ENCODE measurements around the gene RBM48. TPM values are rescaled to one million over a fixed set of nuclear protein-coding genes. Genes with fewer than 3 reads are reported as not detected.

RBM48 gene
- total and polyA plus RNA-seq, 9 of the 15 experiments (the other 6 are each of a cell fraction or from before 2014, with no cell fraction given) = 9.9 to 35.1 (median 16.3) TPM

GRCh38 chr7:92528188-92528957 is at the start of gene RBM48, which contains the start of gene PEX1 (continued):
- peak; percentile 2; the same call in 1 of the 2 replicates for TF ChIP-seq ZBTB49 (CRISPR knock-in tag; IDR thresholded peaks at IDR 0.05; ENCODE audit: borderline replicate concordance)
- TF ChIP-seq IRF2 (CRISPR knock-in tag; IDR thresholded peaks at IDR 0.05) = no peak
- TF ChIP-seq ZNF24 (IDR thresholded peaks at IDR 0.05) = no peak
- TF ChIP-seq HSF4 (CRISPR knock-in tag; IDR thresholded peaks at IDR 0.05; ENCODE audit: borderline replicate concordance) = no peak
- TF ChIP-seq ZBTB8A (IDR thresholded peaks at IDR 0.05; ENCODE audit: partially characterized antibody) = no peak
- no peak for TF ChIP-seq KAT2B (IDR thresholded peaks at IDR 0.05; ENCODE audit: low read depth, low read length)
- peak; percentile 87; the same call in 1 of the 2 replicates for TF ChIP-seq ETV5 (CRISPR knock-in tag; IDR thresholded peaks at IDR 0.05; ENCODE audit: low read depth)
- TF ChIP-seq TAF7 (tag; IDR thresholded peaks at IDR 0.05) = peak; percentile 88
- peak; percentile 79; the same call in 1 of the 2 replicates for TF ChIP-seq TOE1 (IDR thresholded peaks at IDR 0.05; ENCODE audit: borderline replicate concordance)
- no peak for TF ChIP-seq TOE1 (CRISPR knock-in tag; IDR thresholded peaks at IDR 0.05; ENCODE audit: borderline replicate concordance, low read depth)
- peak; percentile 86 for TF ChIP-seq E2F8 (IDR thresholded peaks at IDR 0.05; ENCODE audit: low read depth, partially characterized antibody)
- peak; percentile 65 for TF ChIP-seq ATF1 (CRISPR knock-in tag; IDR thresholded peaks at IDR 0.05)
- peak; percentile 96 for TF ChIP-seq ATF1 (tag; IDR thresholded peaks at IDR 0.05)
- 0 out of 2 replicates have a peak, but pooled peaks have one; percentile 33 for TF ChIP-seq NFE2 (IDR thresholded peaks at IDR 0.05; ENCODE audit: low read depth)
- no peak for TF ChIP-seq CHCHD3 (CRISPR knock-in tag; IDR thresholded peaks at IDR 0.05)
- TF ChIP-seq ILK (tag; IDR thresholded peaks at IDR 0.05; ENCODE audit: borderline replicate concordance, low read depth) = no peak
- peak; percentile 76 for TF ChIP-seq EGR1 (conservative IDR thresholded peaks at IDR 0.05)
- TF ChIP-seq ARID3A (IDR thresholded peaks at IDR 0.05; ENCODE audit: borderline replicate concordance, low read depth, low read length) = peak; percentile 48; the same call in 1 of the 2 replicates
- no peak for TF ChIP-seq NFE2L1 (tag; IDR thresholded peaks at IDR 0.05; ENCODE audit: borderline replicate concordance, low read depth)
- 0 out of 2 replicates have a peak, but pooled peaks have one; percentile 6 for TF ChIP-seq ARID2 (IDR thresholded peaks at IDR 0.05)
